HT-29 (cell line): ENCODE measurements around the gene GAL3ST1. TPM values are rescaled to one million over a fixed set of nuclear protein-coding genes. Genes with fewer than 3 reads are reported as not detected.

ENCODE experiments used
- DNase-seq: peaks from one replicate; pipeline ENCODE4 v3.0.0-alpha.2; 2015; ENCODE audit warnings: low spot score
- total RNA-seq: library from RNA; depleted of rRNA; stranded (reverse); fragments of >200 nt; shearing (Covaris generic); gene quantifications from 2 replicates; pipeline ENCODE4 v1.2.3, GENCODE V29; 2014; rRNA removed

Gene GAL3ST1
- total RNA-seq, 1 experiment from 2014 or later: 8.1 TPM

DNA sequence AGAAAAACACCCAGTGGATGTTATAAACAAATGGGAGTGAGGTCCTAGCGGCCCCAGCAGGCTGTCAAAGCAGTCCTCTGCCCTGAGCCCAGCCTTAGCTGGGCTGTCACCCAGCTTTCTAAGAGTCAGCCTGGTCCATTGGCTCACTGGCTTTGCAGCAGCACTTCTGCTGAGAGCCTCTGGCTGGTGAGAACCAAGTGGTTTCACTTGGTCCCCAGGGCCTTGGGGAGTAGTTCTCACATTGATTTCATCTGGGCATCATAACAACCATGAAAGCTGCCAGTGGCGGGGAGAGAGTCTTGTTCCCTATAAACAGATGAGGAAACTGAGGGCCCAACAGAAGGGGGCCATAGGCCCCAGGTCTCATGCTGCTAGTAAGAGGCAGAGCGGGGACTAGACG lies 39.3 kb downstream of the GAL3ST1 start:
- no peak for DNase-seq

DNA sequence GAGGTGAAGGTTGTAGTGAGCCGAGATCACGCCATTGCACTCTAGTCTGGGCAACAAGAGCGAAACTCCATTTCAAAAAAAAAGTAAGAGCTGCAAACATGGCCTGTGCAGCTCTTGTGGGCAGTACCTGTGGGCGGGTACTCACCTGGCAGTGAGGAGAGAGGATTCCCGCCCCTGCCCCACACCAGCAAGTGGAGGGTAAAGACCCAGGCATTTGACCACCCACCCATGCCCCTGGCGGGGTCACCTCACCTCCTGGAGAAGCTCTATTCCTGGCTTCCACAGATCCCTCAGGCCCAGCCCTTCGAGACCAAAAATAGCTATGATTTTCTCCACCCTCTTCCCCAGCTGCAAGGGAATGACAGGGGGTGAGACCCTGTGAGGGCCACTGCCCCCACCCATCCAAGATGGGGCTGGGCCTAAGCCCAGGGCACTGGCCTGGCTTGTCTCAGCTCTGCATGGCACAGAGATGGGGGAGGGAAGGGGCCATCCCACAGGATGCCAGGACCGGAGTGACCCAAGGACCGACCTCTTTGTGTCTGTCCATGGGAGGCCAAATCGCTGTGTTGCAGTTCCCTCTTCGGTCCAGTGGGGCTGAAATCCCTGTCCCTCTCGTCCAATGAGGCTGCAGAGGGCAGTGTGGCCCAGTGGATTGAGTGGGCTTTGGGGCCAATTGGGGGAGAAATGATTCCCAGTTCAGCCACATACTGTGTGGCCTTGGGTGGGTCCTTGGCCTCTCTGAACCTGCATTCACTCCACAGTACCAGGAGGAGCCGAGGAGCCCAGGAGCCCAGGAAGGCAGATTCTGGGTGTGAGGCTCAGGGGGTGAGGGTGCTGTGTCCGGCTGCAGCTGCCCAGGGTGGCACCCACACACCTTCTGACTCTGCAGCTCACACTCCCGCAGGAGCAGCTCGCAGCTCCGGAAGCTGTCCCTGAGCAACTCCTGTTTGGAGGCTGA lies 42.5 kb downstream of the GAL3ST1 start:
- DNase-seq: no peak

DNA sequence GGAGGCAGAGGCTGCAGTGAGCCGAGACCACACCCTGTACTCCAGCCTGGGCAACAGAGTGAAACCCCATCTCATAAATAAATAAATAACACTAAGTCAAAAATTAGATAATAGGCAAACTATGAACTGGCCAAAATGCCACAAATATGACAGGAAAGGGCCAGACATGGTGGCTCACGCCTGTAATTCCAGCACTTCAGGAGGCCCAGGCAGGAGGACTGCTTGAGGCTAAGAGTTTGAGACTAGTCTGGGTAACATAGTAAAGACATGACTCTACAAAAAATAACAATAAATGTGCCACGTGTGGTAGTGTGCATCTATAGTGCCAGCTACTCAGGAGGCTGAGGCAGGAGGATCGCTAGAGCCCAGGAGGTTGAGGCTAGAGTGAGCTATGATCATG lies 47.8 kb downstream of the GAL3ST1 start:
- no peak for DNase-seq

DNA sequence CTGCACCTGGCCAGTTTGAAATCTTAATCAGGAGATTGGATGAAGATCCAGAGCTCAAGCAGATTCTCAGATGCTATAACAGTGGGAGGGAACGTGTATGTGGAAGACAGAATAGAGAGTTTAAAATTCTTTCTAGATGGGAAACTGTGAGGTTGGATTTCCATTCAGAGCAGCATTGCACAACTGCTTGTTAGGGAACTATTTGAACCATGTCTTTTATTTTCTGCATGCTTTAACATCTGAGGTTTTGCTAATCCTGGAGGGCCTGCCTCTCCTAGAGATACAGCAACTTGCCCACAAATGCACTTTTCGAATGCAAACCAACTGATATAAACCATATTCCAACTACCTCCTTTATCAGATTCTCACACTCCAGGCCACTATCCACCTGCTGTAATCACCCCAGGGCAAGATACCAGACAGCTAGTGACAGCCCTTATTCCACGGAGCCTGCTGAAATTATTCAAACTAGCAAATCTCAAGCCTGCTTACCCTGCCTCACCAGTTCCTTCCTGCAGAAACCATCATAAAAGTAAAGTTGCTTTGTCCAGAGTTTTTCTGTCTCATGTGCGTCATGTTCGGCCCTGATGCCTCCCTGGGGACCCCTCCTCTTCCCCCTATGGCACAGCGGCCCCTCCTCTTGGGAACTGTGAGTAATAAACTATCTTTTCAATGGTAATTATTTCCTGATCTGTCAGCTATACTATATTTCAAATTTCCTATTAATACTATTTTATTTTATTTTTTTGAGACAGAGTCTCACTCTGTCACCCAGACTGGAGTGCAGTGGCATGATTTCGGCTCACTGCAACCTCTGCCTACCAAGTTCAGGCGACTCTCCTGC lies 50.6 kb downstream of the GAL3ST1 start:
- DNase-seq: no peak

DNA sequence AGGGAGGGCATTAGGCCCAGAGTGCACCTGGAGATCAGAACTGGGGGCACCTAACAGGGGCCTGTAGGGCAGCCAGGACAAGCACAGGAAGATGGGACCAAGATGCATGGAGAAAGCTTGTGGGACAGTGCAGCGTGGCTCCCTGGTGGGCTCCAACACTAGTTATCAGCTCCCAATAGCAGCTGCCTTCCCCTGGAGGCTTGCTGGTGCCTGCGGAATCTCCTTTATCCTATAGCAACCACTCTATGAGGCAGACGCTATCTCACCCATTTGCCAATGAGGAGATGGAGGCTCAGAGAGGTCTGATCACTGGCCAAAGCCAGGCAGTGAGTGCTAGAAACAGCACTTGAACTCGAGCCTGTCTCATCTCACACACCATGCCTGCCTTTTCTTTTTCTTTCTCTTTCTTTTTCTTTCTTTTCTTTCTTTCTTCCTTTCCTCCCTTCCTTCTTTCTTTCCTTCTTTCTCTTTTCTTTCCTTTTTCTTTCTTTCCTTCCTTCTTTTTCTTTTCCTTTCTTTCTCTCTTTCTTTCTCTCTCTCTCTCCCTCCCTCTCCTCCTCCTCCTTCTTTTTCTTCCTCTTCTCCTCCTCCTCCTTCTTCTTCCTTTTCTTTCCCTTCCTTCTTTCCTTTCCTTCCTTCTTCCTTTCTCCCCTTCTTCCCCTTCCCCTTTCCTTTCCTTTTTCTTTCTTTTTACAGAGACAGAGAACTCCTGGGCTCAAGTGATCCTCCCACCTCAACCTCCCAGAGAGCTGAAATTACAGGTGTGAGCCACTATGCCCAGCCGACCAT lies 52.9 kb downstream of the GAL3ST1 start:
- no peak for DNase-seq

DNA sequence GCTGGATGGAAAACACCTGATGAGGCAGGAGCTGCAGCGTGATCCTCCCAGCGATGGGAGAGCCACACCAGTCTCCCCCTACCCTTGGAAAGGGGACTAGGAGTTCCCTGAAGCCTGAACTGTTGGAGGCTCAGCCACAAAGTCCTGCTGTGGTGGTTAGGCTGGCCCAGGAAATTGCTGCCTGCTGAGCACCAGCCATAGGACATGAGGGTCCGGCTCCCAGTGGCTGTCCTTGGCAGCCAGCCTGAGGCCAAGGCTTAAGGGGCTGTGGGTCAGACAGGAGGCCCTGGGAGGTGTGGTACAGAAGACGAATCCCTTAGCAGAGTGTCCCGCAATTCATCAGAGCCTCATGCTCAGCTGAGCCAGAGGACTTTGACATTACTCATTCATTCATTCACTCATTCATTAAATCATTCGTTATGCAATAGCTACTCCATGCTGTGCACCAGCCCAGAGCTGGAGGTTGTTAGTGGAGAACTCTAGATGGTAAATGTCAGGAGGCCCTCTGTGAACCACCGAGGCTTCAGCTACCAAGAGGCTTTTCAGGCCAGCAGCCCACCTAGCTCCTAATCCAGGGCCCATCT lies 54.5 kb downstream of the GAL3ST1 start:
- no peak for DNase-seq

DNA sequence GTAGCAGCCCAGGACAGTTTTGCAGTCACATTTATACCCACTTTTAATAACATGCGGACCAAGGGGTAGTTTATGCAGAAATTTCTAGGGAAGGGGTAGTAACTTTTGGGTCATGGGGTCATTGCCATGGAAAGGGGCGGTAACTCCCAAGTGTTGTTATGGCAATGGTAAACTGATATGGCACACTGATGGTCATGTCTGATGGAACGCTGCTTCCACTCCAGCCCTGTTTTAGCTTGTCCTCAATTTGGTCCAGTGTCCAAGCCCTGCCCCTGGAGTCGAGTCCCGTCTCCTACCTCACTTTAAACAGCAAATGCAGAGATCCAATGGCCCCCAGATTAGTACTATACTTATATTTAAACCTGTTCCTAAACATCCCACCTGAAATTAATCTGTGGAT lies 57.7 kb downstream of the GAL3ST1 start:
- no peak for DNase-seq

DNA sequence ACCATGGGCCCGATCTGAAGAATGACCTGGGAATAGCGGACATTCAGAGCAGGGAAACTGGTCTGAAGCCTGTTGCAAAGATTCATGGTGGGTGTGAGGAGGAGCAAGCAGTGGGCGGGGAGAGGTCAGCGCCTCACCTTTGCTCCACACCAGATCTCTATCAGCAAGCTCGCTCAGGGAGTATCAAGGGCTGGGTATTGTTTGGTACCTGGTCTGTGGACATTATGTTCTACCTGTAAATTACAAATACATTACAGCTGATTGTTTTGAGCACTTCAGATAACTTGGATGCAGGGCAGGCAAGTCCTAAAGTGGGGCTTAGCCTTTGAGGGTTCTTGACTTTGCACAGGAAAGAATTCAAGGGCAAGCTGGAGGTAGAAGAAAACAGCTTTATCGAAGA lies 58.2 kb downstream of the GAL3ST1 start:
- no peak for DNase-seq

DNA sequence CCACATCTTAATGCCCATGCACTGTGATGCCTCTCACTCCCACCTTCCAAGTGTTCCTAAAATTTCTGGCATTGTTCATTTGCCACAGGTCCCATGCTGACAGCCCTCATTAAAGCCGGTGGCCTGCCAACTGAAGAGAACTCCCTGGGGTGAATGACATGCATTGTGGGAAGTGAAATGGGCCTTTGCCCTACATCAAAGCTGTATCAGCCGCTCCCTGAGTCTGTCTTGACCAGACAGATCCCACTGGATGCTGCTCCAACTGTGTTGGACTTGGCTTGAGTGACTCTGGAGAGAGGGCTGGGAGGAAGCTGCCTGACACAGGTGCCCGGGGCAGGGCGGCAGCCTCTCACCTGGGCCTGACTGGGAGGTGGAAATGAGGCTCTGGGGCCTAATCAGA lies 60.2 kb downstream of the GAL3ST1 start:
- no peak for DNase-seq

DNA sequence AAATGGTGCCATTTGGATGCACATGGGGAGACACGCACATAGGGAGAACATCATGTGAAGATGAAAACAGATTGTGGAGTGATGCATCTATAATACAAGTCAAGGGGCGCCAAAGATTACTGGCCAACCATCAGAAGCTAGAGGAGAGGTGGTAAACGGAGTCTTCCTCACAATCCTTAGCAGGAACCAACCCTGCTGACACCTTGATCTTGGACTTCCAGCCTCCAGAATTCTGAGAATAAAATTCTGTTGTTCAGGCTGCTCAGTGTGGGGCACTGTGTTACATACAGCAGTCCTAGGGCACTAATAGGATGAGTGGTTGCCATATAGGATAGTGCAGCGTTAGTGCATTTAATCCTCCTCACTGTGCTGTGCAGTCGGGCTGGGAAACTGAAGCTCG lies 61.0 kb downstream of the GAL3ST1 start:
- no peak for DNase-seq

DNA sequence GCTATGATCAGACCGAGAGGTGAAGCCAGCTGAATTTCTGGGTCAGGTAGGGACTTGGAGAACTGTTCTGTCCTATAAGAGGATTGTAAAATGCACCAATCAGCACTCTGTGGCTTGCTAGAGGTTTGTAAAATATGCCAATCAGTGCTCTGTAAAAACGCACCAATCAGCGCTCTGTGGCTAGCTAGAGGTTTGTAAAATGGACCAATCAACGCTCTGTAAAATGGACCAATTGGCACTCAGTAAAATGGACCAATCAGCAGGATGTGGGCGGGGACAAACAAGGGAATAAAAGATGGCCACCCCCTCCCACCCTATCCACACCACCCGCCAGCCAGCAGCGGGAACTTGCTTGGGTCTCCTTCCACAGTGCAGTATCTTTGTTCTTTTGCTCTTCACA lies 62.6 kb downstream of the GAL3ST1 start:
- DNase-seq: no peak

DNA sequence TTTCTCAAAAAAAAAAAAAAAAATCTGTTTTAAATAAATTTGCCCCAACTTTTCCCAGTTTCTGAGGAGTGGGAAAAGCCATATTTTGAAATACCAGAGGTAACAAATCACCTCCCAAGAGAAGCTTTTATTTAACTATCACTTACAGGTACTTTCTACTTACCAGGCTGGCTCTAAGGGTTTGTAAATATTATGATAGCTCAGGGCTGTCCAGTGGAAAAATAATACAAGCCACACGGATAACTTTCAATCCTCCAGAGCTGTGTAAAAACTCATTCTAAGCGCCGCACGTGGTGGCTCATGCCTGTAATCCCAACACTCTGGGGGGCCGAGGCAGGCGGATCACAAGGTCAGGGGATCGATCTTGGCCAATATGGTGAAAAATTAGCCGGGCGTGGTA lies 63.4 kb downstream of the GAL3ST1 start:
- no peak for DNase-seq

DNA sequence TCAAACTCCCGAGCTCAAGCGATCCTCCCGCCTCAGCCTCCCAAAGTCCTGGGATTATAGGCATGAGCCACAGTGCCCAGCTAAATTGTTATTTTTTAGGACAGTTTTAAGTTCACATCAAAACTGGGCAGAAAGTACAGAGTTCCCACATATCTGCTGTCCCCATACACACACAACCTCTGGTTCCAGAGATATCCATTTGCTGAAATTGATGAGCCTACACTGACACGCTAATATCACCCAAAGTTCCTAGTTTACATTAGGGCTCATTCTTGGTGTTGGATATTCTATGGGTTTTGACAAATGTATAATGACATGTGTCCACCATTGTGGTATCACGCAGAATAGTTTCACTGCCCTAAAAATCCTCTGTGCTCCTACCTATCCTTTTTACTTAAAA lies 66.2 kb downstream of the GAL3ST1 start:
- DNase-seq: no peak

DNA sequence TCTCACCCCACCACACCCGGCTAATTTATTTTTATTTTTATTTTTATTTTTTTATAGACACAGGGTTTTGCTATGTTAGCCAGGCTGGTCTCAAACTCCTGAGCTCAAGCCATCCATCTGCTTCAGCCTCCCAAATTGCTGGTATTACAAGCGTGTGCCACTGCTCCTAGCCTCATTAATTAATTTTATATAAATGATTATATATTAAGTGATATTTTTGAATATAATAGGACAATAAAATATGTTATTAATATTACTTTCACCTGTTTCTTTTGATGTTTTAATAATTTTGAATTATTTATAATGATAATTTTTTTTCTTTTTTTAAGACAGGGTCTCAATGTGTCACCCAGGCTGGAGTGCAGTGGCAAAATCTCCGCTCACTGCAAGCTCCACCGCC lies 66.8 kb downstream of the GAL3ST1 start:
- no peak for DNase-seq

DNA sequence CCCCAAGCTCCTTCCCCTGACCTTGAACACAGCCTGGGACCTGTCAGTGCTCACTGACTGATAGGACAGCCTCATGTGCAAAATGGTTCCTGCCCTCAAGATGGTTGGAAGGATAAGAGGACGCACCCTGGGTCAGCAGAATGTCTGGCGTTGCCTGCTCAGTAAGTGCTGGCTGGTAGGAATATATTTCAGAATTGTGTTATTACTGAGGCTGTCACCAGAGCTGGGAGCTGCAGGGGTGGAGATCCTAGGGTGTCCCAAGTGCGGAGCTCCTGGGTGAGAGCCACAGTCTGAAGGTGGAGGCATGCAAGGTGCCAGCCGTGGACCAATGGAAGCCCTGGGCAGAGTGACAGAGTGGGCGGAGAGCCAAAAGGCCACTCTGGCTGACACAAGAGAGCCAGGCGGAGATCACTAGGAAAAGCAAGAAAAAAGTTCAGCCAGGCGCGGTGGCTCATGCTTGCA lies 67.9 kb downstream of the GAL3ST1 start:
- DNase-seq: no peak

Other genes with a start within 250 kb of the GAL3ST1 start
- 17.2 and 17.4 TPM in 2 replicates for gene TBC1D10A, start 247.7 kb downstream of the GAL3ST1 start, total RNA-seq
- gene SF3A1, start 217.8 kb downstream of the GAL3ST1 start, total RNA-seq: 42.3 and 50.8 TPM in 2 replicates
- gene CCDC157, start 217.7 kb downstream of the GAL3ST1 start, total RNA-seq: 3.6 and 5.5 TPM in 2 replicates
- 4.8 and 9.5 TPM in 2 replicates for gene RNF215, start 187.3 kb downstream of the GAL3ST1 start, total RNA-seq
- 2.2 and 3.0 TPM in 2 replicates for gene SEC14L2, start 177.6 kb downstream of the GAL3ST1 start, total RNA-seq
- gene MTFP1, start 148.9 kb downstream of the GAL3ST1 start, total RNA-seq: 43.7 and 46.8 TPM in 2 replicates
- gene SEC14L3, start 102.6 kb downstream of the GAL3ST1 start, total RNA-seq: not detected in 2 replicates
- gene SEC14L4, start 69.0 kb downstream of the GAL3ST1 start, total RNA-seq: 0.23 and 0.46 TPM in 2 replicates
- not detected in 2 replicates for gene SEC14L6, start 27.9 kb downstream of the GAL3ST1 start, total RNA-seq
- 73.9 and 74.0 TPM in 2 replicates for gene PES1, start 17.2 kb upstream of the GAL3ST1 start, total RNA-seq
- gene TCN2, start 32.5 kb upstream of the GAL3ST1 start, total RNA-seq: 13.2 and 19.0 TPM in 2 replicates
- gene SLC35E4, start 61.1 kb upstream of the GAL3ST1 start, total RNA-seq: 14.2 and 22.1 TPM in 2 replicates
- gene DUSP18, start 93.2 kb upstream of the GAL3ST1 start, total RNA-seq: 8.3 and 8.5 TPM in 2 replicates
- 4.1 and 8.2 TPM in 2 replicates for gene OSBP2, start 120.2 kb upstream of the GAL3ST1 start, total RNA-seq